GM12801 (cell line): ENCODE results near the gene C6orf62.

Source experiments
- TF ChIP-seq, protein P1 (sequence below): IDR thresholded peaks from one replicate; pipeline ENCODE4 v1.5.1; 2011; ENCODE audit warnings: control low read depth; ENCODE audit not compliant: insufficient read length; ENCODE audit errors: extremely low read depth

C6orf62 gene

DNA sequence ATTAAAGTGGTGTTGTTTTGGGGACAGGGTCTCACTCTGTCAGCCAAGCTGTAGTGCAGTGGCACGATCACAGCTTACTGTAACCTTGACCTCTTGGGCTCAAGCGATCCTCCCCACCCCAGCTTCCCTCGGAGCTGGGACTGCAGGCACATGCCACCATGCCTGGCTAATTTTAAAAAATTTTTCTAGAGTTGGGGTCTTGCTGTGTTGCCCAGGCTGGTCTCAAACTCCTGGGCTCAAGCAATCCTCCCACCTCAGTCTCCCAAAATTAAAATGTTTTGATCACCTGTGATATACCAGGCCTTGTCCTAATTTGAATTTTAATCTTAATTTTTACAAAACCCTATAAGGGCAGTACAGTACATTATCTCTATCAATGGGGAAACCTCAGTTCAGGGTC lies 26.5 kb downstream of the C6orf62 start:
- TF ChIP-seq, protein P1, sequence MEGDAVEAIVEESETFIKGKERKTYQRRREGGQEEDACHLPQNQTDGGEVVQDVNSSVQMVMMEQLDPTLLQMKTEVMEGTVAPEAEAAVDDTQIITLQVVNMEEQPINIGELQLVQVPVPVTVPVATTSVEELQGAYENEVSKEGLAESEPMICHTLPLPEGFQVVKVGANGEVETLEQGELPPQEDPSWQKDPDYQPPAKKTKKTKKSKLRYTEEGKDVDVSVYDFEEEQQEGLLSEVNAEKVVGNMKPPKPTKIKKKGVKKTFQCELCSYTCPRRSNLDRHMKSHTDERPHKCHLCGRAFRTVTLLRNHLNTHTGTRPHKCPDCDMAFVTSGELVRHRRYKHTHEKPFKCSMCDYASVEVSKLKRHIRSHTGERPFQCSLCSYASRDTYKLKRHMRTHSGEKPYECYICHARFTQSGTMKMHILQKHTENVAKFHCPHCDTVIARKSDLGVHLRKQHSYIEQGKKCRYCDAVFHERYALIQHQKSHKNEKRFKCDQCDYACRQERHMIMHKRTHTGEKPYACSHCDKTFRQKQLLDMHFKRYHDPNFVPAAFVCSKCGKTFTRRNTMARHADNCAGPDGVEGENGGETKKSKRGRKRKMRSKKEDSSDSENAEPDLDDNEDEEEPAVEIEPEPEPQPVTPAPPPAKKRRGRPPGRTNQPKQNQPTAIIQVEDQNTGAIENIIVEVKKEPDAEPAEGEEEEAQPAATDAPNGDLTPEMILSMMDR = no peak

DNA sequence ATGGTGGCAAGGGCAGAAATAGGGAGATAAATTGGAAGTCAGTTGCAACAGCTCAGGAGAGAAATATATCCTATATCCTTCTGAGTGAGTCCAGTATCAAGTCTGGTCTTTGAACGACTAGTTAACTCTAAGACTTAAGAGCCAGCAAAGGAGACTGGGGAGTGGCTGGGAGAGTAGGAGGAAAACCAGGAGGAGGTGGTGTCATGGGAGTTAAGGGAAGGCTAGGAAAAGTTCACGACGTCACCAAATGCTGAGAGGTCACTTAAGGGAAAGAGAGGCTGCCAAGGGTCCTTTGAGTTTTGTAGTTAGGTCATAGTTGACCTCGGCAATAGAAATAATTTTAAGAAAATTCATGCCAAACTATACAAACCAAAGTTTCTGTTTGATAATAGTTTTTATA lies 27.0 kb downstream of the C6orf62 start:
- TF ChIP-seq, protein P1 = no peak

GRCh38 chr6:24691550-24691949 lies 27.4 kb downstream of the C6orf62 start:
- TF ChIP-seq, protein P1 = no peak

DNA sequence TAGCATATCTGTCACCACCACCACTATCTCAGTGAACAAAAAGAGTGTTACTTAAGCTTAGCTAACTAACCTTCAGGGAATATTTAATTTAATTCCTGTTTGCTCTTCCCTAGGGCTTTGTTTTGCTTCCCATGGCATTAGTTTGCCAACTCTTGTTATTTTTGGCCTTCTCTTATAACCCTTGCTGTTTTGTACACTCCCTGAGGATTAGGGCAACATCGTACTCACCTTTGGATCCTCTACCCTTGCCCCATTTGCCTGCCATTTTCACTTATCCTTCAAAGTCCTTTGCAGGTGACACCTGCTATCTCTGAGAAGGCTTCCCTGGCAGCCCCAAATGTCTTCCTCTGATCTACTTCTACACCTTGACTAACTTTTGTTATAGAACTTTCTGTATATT lies 28.4 kb downstream of the C6orf62 start:
- TF ChIP-seq, protein P1 = no peak

GRCh38 chr6:24689964-24690363 lies 29.0 kb downstream of the C6orf62 start:
- TF ChIP-seq, protein P1 = no peak

DNA sequence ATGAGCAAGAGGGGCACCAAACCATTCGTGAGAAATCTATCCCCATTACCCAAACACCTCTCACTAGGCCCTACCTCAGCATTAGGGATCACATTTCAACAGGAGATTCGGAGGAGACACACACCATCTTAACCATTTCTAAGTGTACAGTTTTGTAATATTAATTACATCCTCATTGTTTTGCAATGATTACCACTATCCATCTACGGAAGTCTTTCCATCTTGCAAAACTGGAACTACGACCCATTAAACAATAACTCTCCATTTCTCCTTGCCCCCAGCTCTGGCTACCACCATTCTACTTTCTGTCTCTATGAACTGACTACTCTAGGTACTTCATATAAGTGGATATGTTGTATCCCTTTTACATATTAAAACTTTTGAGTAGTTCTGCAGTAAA lies 32.0 kb downstream of the C6orf62 start:
- TF ChIP-seq, protein P1 = no peak

DNA sequence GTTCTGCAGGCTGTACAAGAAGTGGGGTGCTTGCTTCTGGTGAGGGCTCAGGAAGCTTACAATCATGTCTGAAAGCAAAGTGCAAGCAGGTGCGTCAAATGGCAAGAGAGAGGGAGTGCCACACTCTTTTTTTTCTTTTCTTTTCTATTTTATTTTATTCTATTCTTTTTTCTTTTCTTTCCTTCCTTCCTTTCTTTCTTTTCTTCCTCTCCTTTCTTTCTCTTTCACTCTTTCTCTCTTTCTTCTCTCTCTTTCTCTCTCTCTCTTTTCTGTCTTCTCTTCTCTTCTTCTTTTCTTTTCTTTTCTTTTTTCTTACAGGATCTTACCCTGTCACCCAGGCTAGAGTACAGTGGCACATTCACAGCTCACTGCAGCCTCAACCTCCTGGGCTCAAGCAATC lies 32.5 kb downstream of the C6orf62 start:
- TF ChIP-seq, protein P1 = no peak
